ENCODE results near the gene CCL3.
"Not testable (repeated sequence)": the region's sequence is repeated elsewhere in the genome, so short reads cannot be mapped to it uniquely, and the experiment has no call there.

The CCL3 gene

DNA sequence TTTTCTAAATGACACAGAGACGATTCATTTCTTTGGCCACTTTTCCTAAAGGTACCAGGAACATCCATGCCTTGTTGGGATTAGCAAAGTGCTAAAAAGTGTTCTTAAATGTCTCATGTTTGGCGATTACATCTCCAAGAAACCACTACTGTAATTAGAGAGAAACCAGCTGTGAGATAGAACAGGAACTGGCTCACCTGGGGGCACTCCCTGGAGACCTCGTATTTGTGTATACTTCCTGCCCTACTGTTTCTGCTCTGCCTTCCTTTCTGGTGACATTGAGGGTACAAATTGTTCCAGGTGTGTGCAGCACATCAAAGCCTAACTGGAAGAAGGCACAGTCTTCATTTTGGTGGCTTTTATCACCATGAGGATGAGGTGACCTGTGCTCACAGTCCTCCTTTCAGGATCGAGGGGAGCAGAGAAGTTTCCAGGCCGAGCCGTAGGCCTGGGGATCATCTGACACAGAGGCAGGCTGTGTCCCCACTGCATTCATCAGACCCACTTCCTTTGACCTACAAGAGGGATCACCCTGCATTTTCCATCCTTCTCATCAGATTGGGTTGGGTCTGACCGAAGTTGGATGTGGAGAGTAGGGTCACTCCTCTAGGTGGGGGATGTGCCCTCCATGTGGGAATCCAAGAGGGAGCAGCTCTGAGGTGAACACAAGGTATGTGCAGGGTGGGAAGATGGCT, 37.4 kb upstream of the CCL3 start:
- Histone ChIP-seq H3K4me3 (ENCODE audit: low read length) (no peak overlapping the region), H3K9ac (ENCODE audit: low read length) (no peak overlapping the region), H3K27ac (ENCODE audit: low read depth, low read length) (no peak overlapping the region), H3K4me1 (ENCODE audit: control insufficient read depth, insufficient read depth, low read length) (no peaks in the 10 kb centered on the region), H3K27me3 (ENCODE audit: control insufficient read depth, insufficient read depth, low read length) (no peaks in the 10 kb centered on the region), H3K36me3 (ENCODE audit: control insufficient read depth, insufficient read depth, low read length) (no peaks in the 10 kb centered on the region)

DNA sequence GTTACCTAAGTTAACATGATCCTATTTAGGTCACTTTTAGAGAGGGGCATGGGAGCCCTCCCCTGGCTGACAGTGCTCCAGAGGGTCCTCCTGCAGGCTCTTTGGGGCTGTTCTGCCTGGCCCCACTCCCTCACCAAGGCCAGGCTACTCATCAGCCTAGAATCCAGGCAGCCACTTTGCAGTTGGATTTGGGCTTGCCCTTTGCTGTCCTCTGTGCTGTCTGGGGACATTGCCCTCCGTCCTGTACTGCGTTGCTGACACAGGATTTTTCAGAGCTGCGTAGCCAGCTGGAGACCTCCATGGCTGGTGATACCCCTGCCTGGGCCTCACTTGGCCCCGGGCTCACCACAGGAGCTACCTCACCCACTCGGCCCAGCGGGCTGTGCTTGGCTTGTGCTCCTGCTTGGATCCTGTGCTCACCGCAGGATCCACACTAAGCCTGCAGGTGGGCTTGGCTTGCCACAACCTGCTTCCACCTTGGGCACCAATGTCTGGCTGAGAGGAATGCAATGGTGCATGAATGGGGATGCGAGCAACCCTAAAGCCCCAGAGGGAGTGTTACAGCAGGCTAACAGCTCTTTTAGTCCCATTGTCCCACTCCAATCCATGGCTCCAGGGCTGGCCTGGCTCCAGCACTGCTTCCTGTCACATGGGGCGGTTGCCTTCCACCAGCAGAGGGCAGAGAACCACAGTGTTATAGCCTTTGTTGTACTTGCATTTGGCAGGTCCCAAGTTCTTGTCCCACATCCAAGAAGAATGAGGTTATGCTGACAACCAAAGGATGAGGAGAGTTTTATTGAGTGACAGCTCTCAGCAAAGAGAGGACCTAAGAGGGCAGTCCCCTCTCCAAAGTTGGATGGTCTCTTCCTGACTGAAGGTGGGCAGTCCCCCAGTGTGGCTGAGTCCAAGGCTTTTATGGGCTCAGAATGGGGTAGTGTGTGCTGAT, 35.2 kb upstream of the CCL3 start:
- no peaks in the 10 kb centered on the region for H3K27me3 ChIP-seq (ENCODE audit: control insufficient read depth, insufficient read depth, low read length)
- H3K4me3 ChIP-seq (ENCODE audit: low read length) = no peak overlapping the region
- no peak overlapping the region for H3K9ac ChIP-seq (ENCODE audit: low read length)
- no peaks in the 10 kb centered on the region for H3K36me3 ChIP-seq (ENCODE audit: control insufficient read depth, insufficient read depth, low read length)
- H3K27ac ChIP-seq (ENCODE audit: low read depth, low read length) = no peak overlapping the region
- H3K4me1 ChIP-seq (ENCODE audit: control insufficient read depth, insufficient read depth, low read length) = no peaks in the 10 kb centered on the region

- no peaks in the 10 kb centered on the region for H3K27me3 ChIP-seq (ENCODE audit: control insufficient read depth, insufficient read depth, low read length)
- no peaks in the 10 kb centered on the region for H3K4me1 ChIP-seq (ENCODE audit: control insufficient read depth, insufficient read depth, low read length)
These were observed 33.5 kb upstream of the CCL3 start for GRCh38 chr17:36123431-36123830.

DNA sequence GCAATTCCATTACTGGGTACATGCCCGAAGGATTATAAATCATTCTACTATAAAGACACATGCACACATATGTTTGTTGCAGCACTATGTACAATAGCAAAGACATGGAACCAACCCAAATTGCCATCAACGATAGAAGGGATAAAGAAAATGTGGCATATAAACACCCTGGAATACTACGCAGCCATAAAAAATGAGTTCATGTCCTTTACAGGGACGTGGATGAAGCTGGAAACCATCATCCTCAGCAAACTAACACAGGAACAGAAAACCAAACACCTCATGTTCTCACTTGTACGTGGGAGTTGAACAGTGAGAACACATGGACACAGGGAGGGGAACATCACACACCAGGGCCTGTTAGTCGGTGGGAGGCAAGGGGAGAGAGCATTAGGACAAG, 31.2 kb upstream of the CCL3 start:
- not testable (repeated sequence) for H3K27ac ChIP-seq (ENCODE audit: low read depth, low read length); H3K9ac ChIP-seq (ENCODE audit: low read length); H3K27me3 ChIP-seq (ENCODE audit: control insufficient read depth, insufficient read depth, low read length); H3K4me1 ChIP-seq (ENCODE audit: control insufficient read depth, insufficient read depth, low read length); H3K36me3 ChIP-seq (ENCODE audit: control insufficient read depth, insufficient read depth, low read length); H3K4me3 ChIP-seq (ENCODE audit: low read length)

More at GRCh38 chr17:36123431-36123830, 33.5 kb upstream of the CCL3 start:
- H3K27ac ChIP-seq (ENCODE audit: low read depth, low read length) = no peak overlapping the region
- no peak overlapping the region for H3K9ac ChIP-seq (ENCODE audit: low read length)
- no peaks in the 10 kb centered on the region for H3K36me3 ChIP-seq (ENCODE audit: control insufficient read depth, insufficient read depth, low read length)
- H3K4me3 ChIP-seq (ENCODE audit: low read length) = no peak overlapping the region

DNA sequence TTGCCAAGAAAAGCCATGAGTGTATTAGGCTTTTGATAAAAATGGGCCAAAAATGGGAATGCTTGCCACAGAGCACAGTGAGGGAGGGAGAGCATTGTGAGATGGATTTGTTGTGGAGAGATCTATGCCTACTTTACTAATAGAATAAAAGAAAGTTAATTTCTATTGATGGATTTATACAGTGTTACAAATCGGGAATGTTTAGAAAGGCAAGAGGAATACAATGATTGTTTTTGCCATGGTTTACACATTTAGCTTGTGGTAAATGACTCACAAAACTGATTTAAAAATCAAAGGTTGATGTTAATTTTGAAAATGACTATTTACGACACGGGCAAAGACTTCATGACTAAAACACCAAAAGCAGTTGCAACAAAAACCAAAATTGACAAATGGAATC, 30.3 kb upstream of the CCL3 start:
- H3K9ac ChIP-seq (ENCODE audit: low read length) = no peak overlapping the region
- H3K27me3 ChIP-seq (ENCODE audit: control insufficient read depth, insufficient read depth, low read length) = no peaks in the 10 kb centered on the region
- no peak overlapping the region for H3K27ac ChIP-seq (ENCODE audit: low read depth, low read length)
- H3K36me3 ChIP-seq (ENCODE audit: control insufficient read depth, insufficient read depth, low read length) = no peaks in the 10 kb centered on the region
- no peaks in the 10 kb centered on the region for H3K4me1 ChIP-seq (ENCODE audit: control insufficient read depth, insufficient read depth, low read length)
- no peak overlapping the region for H3K4me3 ChIP-seq (ENCODE audit: low read length)

DNA sequence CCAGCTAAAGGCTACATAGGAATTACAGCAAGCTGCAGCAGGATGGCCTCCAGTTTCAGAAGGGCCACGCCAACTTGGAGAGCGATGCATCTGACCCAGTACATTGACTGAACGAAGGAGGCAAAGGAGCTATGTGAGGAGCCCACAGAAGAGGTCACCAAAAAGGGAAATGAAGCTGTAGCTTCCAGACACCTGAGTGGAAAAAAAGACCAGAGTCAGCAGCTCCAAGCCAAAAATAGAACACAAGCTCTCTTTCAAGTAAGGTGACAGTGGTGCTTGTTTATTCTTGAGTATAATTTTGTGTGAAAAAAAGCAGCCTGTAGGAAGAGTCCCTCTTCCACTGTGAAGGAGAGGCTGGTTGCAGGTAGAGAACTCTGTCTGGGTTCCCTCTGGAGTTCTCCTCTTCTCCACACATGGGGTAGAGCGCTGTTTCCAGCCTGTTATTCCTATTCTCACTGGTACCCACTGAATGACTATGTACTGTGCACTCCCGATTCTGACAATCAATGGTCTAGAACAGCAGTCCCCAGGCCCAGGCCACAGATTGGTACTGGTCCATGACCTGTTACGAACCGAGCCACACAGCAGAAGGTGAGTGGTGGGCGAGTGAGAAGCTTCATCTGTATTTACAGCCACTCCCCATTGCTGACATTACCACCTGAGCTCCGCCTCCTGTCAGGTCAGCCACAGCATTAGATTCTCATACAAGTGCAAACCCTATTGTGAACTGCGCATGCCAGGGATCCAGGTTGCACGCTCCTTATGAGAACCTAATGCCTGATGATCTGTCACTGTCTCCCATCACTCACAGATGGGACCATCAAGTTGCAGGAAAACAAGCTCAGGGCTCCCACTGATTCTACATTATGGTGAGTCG, 28.8 kb upstream of the CCL3 start:
- Histone ChIP-seq H3K4me3 (ENCODE audit: low read length) (no peak overlapping the region), H3K4me1 (ENCODE audit: control insufficient read depth, insufficient read depth, low read length) (no peaks in the 10 kb centered on the region), H3K27ac (ENCODE audit: low read depth, low read length) (no peak overlapping the region), H3K9ac (ENCODE audit: low read length) (no peak overlapping the region), H3K36me3 (ENCODE audit: control insufficient read depth, insufficient read depth, low read length) (no peaks in the 10 kb centered on the region), H3K27me3 (ENCODE audit: control insufficient read depth, insufficient read depth, low read length) (no peaks in the 10 kb centered on the region)

GRCh38 chr17:36117505-36118382, 27.8 kb upstream of the CCL3 start:
- H3K4me3 ChIP-seq (ENCODE audit: low read length) = no peak overlapping the region
- H3K27ac ChIP-seq (ENCODE audit: low read depth, low read length) = no peak overlapping the region
- H3K9ac ChIP-seq (ENCODE audit: low read length) = no peak overlapping the region
- no peaks in the 10 kb centered on the region for H3K36me3 ChIP-seq (ENCODE audit: control insufficient read depth, insufficient read depth, low read length)
- H3K27me3 ChIP-seq (ENCODE audit: control insufficient read depth, insufficient read depth, low read length) = no peaks in the 10 kb centered on the region
- no peaks in the 10 kb centered on the region for H3K4me1 ChIP-seq (ENCODE audit: control insufficient read depth, insufficient read depth, low read length)

DNA sequence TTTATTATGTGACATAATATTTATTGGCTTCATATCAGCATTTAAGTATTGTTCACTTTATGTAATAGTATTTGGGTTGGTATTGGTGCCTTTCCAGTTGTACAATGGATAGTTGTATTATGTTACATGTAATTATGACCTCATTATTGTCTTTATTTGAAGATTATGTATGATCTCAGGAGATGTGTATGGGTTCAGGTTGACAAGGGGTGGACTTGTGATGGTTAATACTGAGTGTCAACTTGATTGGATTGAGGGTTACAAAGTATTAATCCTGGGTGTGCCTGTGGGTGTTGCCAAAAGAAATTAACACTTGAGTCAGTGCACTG, 25.7 kb upstream of the CCL3 start:
- H3K9ac ChIP-seq (ENCODE audit: low read length); H3K27me3 ChIP-seq (ENCODE audit: control insufficient read depth, insufficient read depth, low read length); H3K36me3 ChIP-seq (ENCODE audit: control insufficient read depth, insufficient read depth, low read length); H3K27ac ChIP-seq (ENCODE audit: low read depth, low read length); H3K4me1 ChIP-seq (ENCODE audit: control insufficient read depth, insufficient read depth, low read length); H3K4me3 ChIP-seq (ENCODE audit: low read length): not testable (repeated sequence)

DNA sequence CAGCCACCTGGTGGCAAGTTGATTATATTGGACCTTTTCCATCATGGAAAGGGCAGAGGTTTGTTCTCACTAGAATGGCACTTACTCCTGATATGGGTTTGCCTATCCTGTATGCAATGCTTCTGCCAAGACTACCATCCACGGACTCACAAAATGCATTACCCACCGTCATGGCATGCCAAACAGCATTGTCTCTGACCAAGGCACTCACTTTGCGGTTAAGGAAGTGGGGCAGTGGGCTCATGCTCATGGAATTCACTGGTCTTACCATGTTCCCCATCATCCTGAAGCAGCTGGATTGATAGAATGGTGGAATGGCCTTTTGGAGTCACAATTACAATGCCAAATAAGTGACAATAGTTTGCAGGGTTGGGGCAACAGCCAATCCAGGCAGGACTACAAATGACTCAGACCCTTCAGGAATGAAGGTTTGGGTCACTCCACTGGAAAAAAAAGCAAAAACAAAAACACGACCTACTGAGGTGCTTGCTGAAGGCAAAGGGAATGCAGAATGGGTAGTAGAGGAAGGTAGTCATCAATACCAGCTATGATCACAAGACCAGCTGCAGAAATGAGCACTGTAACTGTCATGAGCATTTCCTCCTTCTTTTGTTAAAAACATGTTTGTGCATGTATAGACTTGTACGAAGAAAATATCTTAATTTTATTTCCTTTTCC, 25.2 kb upstream of the CCL3 start:
- not testable (repeated sequence) for H3K27ac ChIP-seq (ENCODE audit: low read depth, low read length); H3K4me3 ChIP-seq (ENCODE audit: low read length); H3K4me1 ChIP-seq (ENCODE audit: control insufficient read depth, insufficient read depth, low read length); H3K9ac ChIP-seq (ENCODE audit: low read length); H3K27me3 ChIP-seq (ENCODE audit: control insufficient read depth, insufficient read depth, low read length); H3K36me3 ChIP-seq (ENCODE audit: control insufficient read depth, insufficient read depth, low read length)

DNA sequence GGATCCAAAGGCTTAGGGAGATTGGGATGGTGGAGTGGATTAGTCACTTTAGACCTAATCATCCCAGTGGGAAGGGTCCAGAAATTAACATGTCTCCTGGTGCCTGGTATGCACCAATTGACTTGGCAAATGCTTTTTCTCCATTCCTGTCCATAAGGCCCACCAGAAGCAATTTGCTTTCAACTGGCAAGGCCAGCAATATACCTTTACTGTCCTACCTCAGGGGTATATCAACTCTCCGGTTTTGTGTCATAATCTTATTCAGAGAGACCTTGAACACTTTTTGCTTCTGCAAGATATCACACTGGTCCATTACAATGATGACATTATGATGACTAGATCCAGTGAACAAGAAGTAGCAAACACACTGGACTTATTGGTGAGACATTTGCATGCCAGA, 23.2 kb upstream of the CCL3 start:
- H3K4me3 ChIP-seq (ENCODE audit: low read length); H3K9ac ChIP-seq (ENCODE audit: low read length); H3K36me3 ChIP-seq (ENCODE audit: control insufficient read depth, insufficient read depth, low read length): not testable (repeated sequence)

GRCh38 chr17:36112572-36112971, 22.6 kb upstream of the CCL3 start:
- no peak overlapping the region for H3K9ac ChIP-seq (ENCODE audit: low read length)
- no peak overlapping the region for H3K27ac ChIP-seq (ENCODE audit: low read depth, low read length)
- no peaks in the 10 kb centered on the region for H3K27me3 ChIP-seq (ENCODE audit: control insufficient read depth, insufficient read depth, low read length)
- H3K4me3 ChIP-seq (ENCODE audit: low read length) = no peak overlapping the region
- H3K4me1 ChIP-seq (ENCODE audit: control insufficient read depth, insufficient read depth, low read length) = no peaks in the 10 kb centered on the region
- H3K36me3 ChIP-seq (ENCODE audit: control insufficient read depth, insufficient read depth, low read length) = no peaks in the 10 kb centered on the region

More for the DNA sequence above, 23.2 kb upstream of the CCL3 start:
- H3K27ac ChIP-seq (ENCODE audit: low read depth, low read length); H3K27me3 ChIP-seq (ENCODE audit: control insufficient read depth, insufficient read depth, low read length); H3K4me1 ChIP-seq (ENCODE audit: control insufficient read depth, insufficient read depth, low read length): not testable (repeated sequence)
